ACHN (cell line): ENCODE measurements around the gene LRRC4C.

Source experiments
- DNase-seq: peaks from one replicate; pipeline ENCODE4 v3.0.0-alpha.2; 2015
- in situ Hi-C: cut with HindIII; loops from 2 replicates; pipeline ENCODE4 v1.10.0; 2017; ENCODE audit warnings: low sequenced_read_pairs, low pct_ligation_motif_present, low pct_unique_long_range_greater_than_20kb

LRRC4C gene

DNA sequence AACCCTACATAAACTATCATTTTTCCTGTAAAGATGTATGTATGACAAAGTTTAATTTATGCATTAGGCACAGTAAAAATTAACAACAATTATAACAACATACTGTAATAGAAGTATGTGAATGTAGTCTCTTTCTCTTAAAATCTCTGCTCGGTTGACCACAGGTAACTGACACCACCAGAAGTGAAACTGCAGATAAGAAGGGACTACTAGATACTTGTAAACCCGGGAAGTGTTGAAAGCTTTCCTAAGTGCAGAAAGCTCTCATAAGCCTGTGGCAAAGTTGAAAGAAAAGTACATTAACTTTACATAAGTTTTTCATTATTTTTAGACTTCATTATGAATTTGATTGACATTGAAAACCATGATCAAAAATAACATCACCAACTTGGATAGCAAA is 1173.3 kb downstream of the LRRC4C start:
- no peak for DNase-seq

DNA sequence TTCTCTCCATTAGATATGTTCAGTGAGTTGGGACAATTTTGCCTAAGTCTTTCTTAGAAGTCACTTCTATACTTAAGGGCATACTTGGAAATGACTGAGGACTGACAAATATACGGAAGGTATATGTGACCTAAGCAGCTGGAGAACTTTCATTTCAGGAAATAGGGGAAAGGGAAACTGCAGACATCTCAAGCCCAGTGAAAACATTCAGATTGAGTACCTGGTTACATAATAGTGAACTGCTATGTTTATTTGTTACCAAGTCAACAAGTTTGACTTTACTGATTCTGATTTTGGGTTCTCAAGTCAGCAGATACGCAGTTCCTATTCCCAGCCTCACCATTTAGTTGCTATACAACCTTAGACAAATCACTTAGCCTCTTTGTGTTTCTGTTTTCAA is 1173.9 kb downstream of the LRRC4C start:
- no peak for DNase-seq
- in situ Hi-C loops: no loop called here

More for the DNA sequence above, 1173.3 kb downstream of the LRRC4C start:
- in situ Hi-C loops: no loop called here

DNA sequence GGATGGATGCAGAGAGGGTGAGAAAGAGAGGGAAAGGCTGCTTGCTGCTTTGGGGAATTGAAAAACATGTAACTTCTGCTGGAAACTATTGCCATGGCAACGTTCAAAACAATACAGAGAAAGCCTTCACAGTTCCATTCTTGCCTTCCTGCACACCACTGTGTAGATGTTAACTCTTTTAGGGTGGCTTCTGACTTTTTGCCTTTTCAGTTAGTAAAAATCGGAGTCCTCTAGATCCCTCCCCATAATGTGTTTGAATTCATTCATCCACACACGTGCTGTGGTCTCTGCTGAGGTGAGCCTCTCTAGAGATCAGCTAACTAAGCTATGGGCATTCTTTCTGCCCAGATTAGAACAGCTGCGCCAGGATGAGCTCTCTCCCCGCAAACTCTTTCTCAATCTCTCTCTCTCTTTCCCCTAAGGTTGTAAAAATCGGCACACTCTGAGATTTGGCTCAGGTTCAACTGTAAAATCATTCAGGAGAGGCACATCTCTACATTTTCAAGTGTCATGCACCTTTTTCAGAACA is 1178.3 kb downstream of the LRRC4C start:
- in situ Hi-C loops: no loop called here
- no peak for DNase-seq

DNA sequence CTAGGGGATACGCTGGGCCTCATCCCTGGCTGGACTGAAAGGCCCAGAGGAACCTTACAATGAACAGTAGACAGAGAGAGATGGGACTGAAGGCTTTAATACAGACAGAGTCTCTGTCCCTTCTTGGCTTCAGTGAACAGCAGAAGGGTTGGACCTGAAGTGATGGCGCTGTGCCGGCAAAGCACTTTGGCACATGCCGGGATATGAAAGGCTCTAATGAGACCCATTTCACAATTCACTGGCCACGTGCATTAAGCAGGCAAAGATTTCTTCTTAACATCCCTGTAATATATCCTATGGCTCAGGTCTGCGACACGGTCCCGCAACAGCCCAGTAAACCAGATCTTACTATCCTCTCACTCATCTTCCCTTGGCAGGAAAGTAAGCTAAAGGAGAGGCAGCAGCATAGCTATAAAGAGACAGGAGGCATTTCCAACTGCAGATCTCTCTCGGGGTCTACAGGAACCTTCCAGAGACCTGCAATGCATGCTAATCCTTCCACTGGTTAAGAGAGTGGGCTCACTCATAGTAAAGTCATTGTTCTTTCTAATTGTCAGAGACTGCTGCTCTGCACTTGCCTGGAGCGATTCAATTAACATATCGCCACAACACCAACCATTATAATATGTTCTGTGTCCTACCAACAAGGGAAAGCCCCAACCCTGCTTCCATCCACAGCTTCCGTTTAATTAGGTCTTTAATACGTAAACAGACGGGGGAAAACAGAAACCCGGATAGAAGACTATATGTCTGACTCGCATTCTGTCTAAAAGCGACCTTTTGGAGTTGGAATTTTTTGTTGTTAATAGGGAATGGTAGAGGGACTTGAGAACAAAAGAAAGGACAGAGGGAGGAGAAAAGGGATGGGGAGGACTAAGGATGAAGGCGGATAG is 1179.0 kb downstream of the LRRC4C start:
- no peak for DNase-seq
- in situ Hi-C loops: no loop called here

DNA sequence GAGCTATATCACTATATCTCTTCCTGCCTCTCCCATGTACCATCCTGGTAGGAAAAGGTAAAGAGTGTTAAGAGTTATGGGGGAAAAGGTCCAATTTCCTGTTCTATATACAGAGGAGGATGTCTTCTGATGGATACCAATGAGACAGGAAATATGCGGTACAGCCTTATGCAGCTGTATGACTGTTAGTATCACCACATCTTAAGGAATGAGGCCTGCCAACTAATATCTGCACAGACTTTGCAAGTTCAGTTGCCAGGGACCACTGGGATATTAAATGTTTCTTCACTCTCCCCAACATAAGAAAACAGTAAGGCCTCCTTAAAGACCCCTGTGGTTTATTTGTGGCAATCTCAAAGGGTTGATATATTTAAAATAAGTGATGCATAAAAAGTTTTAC is 1182.5 kb downstream of the LRRC4C start:
- in situ Hi-C loops: no loop called here
- no peak for DNase-seq

DNA sequence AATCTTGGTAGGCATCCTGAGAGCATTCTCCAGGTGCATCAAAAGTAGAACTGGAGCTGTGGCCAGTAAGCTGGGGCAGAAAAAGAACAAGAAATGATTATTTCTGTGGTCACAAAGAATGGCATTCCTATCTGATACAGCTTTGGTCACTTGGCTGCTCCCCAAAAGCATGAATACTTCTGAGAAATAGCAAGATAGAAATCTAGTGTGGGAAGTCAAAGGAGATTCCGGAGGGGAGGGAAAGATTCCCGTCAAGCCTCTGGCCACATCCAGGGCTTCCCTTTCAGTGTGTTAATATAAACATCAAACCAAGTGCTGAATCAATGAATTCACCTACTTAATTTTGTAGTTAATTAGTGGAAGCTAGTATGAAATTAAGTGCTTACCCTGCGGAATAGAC is 1185.4 kb downstream of the LRRC4C start:
- peak; percentile 1 for DNase-seq
- in situ Hi-C loops: no loop called here

DNA sequence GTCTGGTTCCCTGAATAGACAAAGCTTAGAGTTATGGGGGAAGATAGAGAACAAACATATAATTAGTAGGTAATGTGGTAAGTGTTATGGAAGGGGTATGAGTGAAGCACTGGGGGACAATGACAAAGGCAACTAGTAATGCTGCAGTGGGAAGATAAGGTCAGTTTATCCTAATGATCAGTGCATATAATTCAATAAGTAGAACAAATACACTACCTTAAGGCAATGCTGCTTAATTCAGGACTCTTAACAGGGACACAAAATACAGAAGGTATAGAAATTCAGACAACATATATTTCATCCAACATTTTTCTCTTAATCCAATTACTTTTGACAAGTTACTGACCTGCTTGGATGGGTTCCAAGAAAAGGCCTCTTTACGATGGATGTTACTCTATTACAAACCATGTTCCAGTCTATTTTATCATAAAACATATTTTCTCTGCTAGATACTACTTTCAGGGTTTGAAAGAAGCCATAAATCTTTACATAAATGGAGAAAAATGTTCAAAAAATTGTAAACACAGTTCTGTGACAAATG is 1186.2 kb downstream of the LRRC4C start:
- in situ Hi-C loops: no loop called here

DNA sequence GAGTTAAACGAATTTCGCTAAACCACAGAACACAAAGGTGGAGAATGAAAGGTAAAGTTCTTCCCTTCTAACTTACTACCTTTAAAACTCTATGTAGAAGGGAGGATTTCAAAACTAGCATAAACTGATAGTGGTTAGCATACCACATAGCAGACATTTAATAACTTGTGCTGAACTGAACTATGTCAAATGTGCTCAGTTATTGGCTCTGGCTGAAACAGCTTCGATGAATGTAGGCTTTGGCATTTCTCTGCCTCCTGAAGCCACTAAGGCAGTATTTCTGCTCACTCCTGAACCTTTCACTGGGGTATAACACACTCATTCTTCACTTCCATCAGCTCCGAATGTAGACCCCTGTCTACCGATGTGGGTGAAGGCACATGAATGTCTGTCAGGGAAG is 1188.1 kb downstream of the LRRC4C start:
- in situ Hi-C loops: no loop called here
- DNase-seq: no peak

More for the DNA sequence above, 1186.2 kb downstream of the LRRC4C start:
- DNase-seq: no peak

DNA sequence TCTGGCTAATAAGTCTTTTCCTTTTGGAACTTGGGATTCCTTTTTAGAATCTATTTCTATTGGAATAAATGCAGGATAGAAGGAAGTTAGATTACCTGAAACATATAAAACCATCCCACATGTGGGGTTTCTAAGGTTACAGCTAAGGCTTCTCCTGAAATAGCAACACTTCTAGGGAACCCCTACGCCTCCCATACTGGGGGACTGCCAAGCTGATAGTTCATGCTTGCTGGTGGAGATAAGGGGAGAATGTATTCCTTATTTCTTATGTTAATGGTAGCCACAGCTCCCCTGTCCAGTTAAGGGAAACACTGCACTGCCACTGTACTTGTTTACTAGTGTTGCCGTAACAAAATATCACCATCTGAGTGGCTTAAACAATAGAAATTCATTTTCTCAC is 1189.6 kb downstream of the LRRC4C start:
- in situ Hi-C loops: no loop called here
- no peak for DNase-seq

DNA sequence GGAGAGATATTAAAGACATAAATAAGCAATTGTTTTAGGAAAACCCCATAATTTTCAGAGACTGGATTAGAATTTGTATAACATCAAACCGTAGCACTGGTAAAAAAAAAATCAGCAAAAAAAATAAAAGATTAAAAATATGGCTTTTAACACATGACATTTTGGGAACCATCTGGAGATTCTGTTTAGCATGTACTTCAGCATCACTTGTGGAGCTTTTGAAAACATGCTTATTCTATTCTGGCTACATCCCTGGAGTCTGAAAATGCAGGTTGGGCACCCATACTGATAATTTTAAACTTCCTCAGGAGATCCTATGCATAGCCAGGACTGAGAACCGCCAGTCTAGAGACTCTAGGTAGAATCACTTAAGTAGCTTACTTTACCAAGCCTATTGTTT is 1190.9 kb downstream of the LRRC4C start:
- in situ Hi-C loops: no loop called here
- no peak for DNase-seq

DNA sequence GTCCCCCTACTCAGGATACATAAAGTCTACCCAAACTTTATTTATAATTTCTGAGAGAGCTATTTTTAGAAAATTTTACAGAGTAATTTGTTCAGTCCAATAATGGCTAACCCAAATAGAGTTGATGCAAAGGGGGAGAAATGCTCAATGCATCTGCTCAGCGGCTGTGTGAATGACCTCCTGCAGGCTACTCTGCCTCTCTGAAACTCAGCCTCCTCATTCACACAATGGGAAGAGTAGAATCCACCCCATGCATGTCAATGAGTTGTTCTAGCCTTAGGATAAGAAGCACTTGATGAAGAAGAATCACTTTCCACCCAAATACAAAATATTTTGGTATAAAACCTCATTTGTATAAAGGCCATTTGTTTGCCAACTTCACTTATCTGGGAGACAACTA is 1204.0 kb downstream of the LRRC4C start:
- in situ Hi-C loops: no loop called here
- DNase-seq: no peak

DNA sequence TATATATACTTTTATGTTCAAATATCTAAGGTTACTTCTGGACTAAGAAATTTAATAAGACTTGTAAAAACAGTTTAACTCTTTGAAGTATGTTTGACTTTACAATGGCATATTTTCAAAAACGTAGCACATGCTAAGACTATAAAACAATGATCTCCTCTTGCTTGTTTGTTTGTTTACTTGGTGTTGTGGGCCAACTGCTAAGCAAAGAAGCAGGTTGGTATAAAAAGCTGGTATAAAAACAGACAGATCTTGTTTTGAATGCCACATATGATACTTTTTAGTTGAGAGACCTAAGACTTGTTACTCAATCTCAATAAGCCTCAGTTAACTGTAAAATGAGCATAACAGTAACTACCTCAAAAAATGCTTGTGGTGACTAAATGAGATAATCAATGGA is 1206.3 kb downstream of the LRRC4C start:
- in situ Hi-C loops: no loop called here
- no peak for DNase-seq

DNA sequence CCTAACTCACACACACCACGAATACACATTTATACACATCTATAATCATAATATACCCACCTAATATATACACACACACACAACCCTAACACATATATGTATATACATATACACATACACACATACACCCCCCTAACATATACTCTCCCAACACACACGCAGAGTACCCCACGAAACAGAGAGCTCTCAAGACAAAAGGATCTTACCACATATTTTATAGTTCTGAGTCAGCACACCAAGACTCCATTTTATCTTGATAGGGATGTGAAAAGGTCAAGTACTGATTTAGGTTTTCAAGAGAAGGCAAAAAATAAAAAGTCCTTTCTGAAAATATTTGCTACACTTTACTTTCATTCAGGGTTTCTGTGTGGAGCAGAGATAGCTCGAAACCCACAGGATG is 1207.2 kb downstream of the LRRC4C start:
- in situ Hi-C loops: no loop called here
- no peak for DNase-seq

DNA sequence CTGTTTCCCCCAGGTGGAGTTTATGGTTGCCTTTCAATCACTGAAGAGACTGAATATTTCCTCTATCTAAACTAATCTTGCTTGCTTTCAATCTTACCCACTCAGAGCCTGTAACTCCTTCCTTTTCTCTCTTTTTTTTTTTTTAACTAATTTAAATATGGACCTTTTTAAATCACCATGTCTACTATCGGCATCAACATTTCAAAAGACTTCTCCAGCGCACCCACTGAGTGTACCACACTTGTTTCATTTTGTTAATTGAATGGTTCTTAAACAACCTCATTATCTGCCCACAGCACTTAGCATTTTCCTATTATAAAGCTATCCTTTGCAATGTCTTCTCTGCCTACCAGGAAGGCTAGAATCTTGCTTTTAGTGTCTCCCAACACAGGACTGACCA is 1212.5 kb downstream of the LRRC4C start:
- no peak for DNase-seq
- in situ Hi-C loops: no loop called here

DNA sequence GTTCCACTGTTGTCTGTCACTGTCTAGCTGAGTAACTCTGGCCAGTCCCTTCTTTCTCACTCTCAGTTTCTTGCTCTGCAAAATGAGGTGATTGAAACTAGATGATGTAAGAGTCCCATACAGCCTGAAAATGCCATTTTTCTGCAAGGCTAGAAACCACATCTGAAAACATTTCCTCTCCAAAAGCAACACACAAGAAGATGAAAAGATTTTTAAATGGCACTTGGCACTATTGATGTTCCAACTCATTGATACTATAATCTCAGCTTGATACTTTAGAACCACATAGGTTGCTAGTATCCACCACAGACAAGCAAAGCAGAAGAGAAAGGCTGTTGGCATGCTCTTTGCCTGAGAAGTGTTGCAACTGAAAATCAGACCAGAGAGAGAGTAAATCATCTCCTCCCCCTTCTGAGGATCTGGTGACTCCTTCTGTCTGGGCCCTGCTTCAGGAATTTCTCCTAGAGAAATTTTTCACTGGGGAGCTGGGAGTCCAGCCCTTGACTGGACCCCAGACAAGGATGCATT is 1217.9 kb downstream of the LRRC4C start:
- DNase-seq: no peak
- in situ Hi-C loops: no loop called here

DNA sequence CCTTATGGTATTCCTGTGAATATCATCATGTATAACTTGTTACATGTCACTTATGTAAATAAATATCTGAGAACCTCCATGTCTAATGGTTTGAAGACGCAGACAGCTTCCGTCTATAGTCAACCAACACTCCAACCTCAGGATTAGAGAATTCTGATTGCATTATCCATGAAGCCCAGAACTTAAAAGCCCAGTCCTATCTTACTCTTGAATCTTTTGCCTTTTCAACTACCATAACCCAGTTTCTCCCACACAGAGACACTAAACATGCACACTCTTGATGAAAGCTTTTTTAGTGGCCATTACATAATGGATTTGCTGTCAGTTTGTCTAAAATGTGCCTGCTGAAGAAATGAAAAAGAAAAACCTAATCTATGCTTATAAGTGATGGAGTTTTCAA is 1219.2 kb downstream of the LRRC4C start:
- in situ Hi-C loops: no loop called here

DNA sequence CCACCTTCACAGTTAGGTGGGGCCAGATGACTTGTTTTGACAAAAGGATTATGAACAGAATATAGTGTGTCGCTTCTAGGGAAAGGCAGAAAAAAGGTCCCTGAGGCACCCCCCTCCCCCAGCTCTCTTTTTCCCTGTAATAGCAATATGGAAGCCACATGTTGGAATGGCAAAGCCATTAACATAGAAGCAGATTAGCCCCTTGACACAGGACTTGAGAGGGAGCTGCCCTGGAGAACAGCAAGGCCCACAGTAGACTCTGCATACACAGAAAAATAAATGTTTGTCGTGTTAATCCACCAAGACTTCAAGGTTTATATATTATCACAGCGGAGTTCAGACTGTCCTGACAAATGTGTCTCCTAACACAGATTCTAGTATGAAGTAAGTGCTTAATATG is 1222.9 kb downstream of the LRRC4C start:
- in situ Hi-C loops: no loop called here
- no peak for DNase-seq

More for the DNA sequence above, 1219.2 kb downstream of the LRRC4C start:
- DNase-seq: no peak

DNA sequence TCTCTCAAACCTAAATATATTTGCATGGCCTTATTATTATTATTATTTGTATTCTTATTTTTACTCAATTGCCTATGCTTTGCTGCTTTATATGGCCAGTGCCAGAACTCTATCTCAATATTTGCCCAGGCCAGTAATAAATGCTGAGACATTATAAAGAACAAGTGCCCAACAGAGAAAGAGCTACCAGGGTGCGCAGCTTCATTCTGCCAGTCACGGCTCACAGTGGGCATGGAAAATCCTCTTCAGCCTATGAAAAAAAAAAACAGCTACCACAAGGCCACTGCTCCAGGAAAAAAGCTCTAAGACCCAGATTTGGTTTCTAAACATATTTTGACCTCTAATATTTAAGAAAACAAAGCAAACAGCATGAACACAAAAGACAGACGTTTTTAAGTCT is 1223.6 kb downstream of the LRRC4C start:
- in situ Hi-C loops: no loop called here
- no peak for DNase-seq

DNA sequence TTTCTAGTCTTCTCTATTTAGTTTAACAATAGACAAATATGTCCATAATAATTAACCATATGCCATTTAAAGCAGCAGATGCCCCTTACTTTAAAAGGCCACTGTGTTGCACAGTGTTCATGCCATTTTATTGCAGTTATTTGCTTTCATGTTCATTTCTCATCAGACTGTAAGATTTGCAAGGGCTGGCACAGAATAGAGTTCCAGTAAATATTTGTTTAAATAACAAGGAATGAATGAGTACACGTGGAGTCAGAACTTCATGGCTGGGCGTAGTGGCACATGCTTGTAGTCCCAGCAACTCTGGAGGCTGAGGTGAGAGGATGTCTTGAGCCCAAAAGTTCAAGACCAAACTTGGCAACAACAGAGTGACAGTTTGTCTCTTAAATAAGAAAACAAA is 1228.6 kb downstream of the LRRC4C start:
- no peak for DNase-seq
- in situ Hi-C loops: no loop called here

DNA sequence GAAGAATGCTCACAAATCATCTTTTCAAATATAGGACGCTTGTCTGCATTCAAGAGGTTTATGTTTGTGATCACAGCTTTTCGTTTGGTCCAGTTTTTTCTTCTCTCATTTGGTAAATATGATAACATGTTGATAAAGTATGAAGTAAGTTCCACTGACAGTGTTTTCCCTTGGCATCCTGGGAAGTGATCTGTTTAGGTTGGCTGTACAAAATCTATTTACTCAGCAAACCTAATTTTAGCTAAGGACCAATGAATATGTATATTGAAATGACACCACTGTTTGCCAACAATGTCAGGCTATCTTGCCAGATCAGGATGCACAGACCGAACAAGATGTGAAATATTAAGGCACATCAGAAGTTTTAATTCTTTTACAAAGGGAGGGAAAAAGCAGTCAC is 1230.8 kb downstream of the LRRC4C start:
- in situ Hi-C loops: no loop called here
- DNase-seq: no peak
